Measurements from ENCODE around the gene JAZF1. TPM values are rescaled to one million over a fixed set of nuclear protein-coding genes. Genes with fewer than 3 reads are reported as not detected.

Gene JAZF1
- total RNA-seq, 1 donor from 2014 or later, result 0.96 TPM

- no peak for DNase-seq (ENCODE audit: low read depth)
- Histone ChIP-seq H3K27me3 (ENCODE audit: control insufficient read depth, insufficient read depth, low read length) (no peaks in the 10 kb centered on the region), H3K36me3 (ENCODE audit: control insufficient read depth, insufficient read depth, low read length) (no peaks in the 10 kb centered on the region), H3K4me3 (ENCODE audit: low read depth, low read length) (no peak overlapping the region)
- no peak for TF ChIP-seq CTCF (IDR thresholded peaks at IDR 0.05; ENCODE audit: insufficient read depth, low read length, poor library complexity, severe bottlenecking)
These were observed 56.2 kb downstream of the JAZF1 start for GRCh38 chr7:28124413-28124812.

DNA sequence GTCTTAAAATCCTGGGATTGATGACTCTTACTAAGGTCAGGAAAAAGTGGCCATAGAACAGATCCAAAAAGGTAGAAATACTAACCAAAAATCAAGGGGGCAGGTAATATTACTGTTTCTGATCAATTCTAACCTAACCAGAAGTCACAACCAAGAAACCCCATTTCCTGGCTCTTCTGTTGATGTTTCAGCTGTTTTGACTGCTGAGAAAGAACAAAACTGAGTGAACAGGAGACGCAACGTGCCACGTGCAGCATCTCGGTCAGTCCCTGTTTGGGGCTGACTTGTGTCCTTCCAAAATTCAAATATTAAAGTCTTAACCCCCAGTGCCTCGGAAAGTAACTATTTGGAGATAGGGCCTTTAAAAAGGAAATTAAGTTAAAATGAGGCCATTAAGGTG is 56.8 kb downstream of the JAZF1 start:
- no peak for DNase-seq (ENCODE audit: low read depth)
- H3K4me3 ChIP-seq (ENCODE audit: low read depth, low read length), result no peak overlapping the region
- TF ChIP-seq CTCF (IDR thresholded peaks at IDR 0.05; ENCODE audit: insufficient read depth, low read length, poor library complexity, severe bottlenecking), result no peak
- H3K27me3 ChIP-seq (ENCODE audit: control insufficient read depth, insufficient read depth, low read length), result no peaks in the 10 kb centered on the region
- no peaks in the 10 kb centered on the region for H3K36me3 ChIP-seq (ENCODE audit: control insufficient read depth, insufficient read depth, low read length)

DNA sequence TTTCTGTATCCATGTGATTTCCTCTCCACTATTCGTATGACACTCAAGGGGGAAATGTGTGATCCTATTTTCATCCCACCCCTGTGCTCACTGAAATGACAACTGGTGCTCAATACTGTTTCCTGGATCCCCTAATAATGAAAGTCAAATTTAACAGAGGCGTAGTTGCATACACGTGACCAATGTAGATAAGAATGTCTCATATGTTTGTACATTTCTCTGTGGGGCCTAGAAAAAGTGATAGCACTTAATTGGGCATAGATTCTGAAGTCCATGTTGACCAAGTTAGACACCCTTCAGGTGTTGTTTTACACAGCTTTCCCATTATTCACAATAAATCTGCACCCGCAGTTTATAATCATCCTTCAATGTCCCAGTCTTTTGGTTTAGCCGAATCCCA is 59.1 kb downstream of the JAZF1 start:
- Histone ChIP-seq H3K36me3 (ENCODE audit: control insufficient read depth, insufficient read depth, low read length) (no peaks in the 10 kb centered on the region), H3K4me3 (ENCODE audit: low read depth, low read length) (no peak overlapping the region), H3K27me3 (ENCODE audit: control insufficient read depth, insufficient read depth, low read length) (no peaks in the 10 kb centered on the region)
- TF ChIP-seq CTCF (IDR thresholded peaks at IDR 0.05; ENCODE audit: insufficient read depth, low read length, poor library complexity, severe bottlenecking), result no peak
- no peak for DNase-seq (ENCODE audit: low read depth)

- H3K4me3 ChIP-seq (ENCODE audit: low read depth, low read length), result no peak overlapping the region
- DNase-seq (ENCODE audit: low read depth), result no peak
- no peaks in the 10 kb centered on the region for H3K36me3 ChIP-seq (ENCODE audit: control insufficient read depth, insufficient read depth, low read length)
- no peak for TF ChIP-seq CTCF (IDR thresholded peaks at IDR 0.05; ENCODE audit: insufficient read depth, low read length, poor library complexity, severe bottlenecking)
- no peaks in the 10 kb centered on the region for H3K27me3 ChIP-seq (ENCODE audit: control insufficient read depth, insufficient read depth, low read length)
These were observed 64.6 kb downstream of the JAZF1 start for GRCh38 chr7:28116041-28116440.

- Histone ChIP-seq H3K4me3 (ENCODE audit: low read depth, low read length) (no peak overlapping the region), H3K27me3 (ENCODE audit: control insufficient read depth, insufficient read depth, low read length) (no peaks in the 10 kb centered on the region), H3K36me3 (ENCODE audit: control insufficient read depth, insufficient read depth, low read length) (no peaks in the 10 kb centered on the region)
- no peak for DNase-seq (ENCODE audit: low read depth)
- no peak for TF ChIP-seq CTCF (IDR thresholded peaks at IDR 0.05; ENCODE audit: insufficient read depth, low read length, poor library complexity, severe bottlenecking)
These were observed 65.3 kb downstream of the JAZF1 start for GRCh38 chr7:28115261-28115660.

GRCh38 chr7:28114056-28114455 is 66.5 kb downstream of the JAZF1 start:
- Histone ChIP-seq H3K4me3 (ENCODE audit: low read depth, low read length) (no peak overlapping the region), H3K27me3 (ENCODE audit: control insufficient read depth, insufficient read depth, low read length) (no peaks in the 10 kb centered on the region), H3K36me3 (ENCODE audit: control insufficient read depth, insufficient read depth, low read length) (no peaks in the 10 kb centered on the region)
- no peak for TF ChIP-seq CTCF (IDR thresholded peaks at IDR 0.05; ENCODE audit: insufficient read depth, low read length, poor library complexity, severe bottlenecking)
- DNase-seq (ENCODE audit: low read depth), result no peak
